ENCODE results near the gene PCDHGB3.
"Not testable (repeated sequence)": the region's sequence is repeated elsewhere in the genome, so short reads cannot be mapped to it uniquely, and the experiment has no call there.

PCDHGB3 gene

DNA sequence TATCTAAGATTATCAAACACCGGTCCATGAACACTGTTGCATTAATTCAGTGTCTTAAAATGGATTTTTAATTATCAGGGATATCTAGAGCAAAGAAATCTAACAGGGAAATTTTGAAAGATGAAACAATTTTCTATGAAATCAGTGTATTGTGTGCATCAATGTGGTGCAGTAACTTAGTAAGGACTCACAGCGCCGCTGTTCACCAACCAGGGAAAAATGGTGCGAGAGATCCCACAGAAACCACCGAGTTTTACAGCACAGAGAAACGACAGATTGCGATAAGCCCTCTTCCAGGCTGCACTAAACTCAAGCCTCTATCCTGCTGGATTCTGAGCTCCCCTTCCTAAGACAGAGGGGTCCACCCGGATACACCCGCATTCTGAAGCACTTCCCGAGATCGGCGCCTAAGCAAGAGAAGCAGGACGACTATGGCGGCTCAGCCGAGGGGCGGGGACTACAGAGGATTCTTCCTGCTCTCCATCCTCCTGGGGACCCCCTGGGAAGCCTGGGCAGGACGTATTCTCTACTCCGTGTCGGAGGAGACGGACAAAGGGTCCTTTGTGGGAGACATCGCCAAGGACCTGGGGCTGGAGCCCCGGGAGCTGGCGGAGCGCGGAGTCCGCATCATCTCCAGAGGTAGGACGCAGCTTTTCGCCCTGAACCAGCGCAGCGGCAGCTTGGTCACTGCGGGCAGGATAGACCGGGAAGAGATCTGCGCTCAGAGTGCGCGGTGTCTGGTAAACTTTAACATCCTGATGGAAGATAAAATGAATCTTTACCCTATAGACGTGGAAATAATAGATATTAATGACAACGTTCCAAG is 12.6 kb downstream of the PCDHGB3 start, which contains the start of gene PCDHGA7:
Gene PCDHGA7, plus strand, starts transcription at position 274 of the 826 bp plus-strand sequence. Its CDS starts 158 bp downstream, at position 432.
- peak within 1 kb of the TSS; percentile 84 for H3K9ac ChIP-seq (ENCODE audit: low read length)
- H3K36me3 ChIP-seq (ENCODE audit: control insufficient read depth, insufficient read depth, low read length, severe bottlenecking) = no peaks in the 10 kb centered on the region
- DNase-seq (ENCODE audit: low read depth) = peak; percentile 61
- H3K27me3 ChIP-seq (replicated peaks; ENCODE audit: control insufficient read depth, insufficient read depth, low read length) = no peaks in the 10 kb centered on the region
- H3K9me3 ChIP-seq (ENCODE audit: control insufficient read depth, low read length) = peaks cover 28% of the 10 kb centered on the region
- H3K4me3 ChIP-seq (ENCODE audit: low read length) = peak within 1 kb of the TSS; percentile 87
- H3K4me1 ChIP-seq (ENCODE audit: control insufficient read depth, insufficient read depth, low read length) = no peaks in the 10 kb centered on the region

DNA sequence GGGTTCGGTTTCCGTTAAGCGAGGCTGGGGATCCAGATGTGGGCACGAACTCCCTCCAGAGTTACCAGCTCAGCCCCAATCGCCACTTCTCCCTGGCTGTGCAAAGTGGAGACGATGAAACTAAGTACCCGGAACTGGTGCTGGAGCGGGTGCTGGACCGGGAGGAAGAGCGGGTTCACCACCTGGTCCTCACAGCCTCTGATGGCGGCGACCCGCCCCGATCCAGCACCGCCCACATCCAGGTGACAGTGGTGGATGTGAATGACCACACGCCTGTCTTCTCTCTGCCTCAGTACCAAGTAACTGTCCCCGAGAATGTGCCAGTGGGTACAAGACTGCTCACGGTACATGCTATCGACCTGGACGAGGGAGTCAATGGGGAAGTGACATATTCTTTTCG is 13.3 kb downstream of the PCDHGB3 start:
- no peak for DNase-seq (ENCODE audit: low read depth)
- Histone ChIP-seq H3K9ac (ENCODE audit: low read length) (no peak overlapping the region), H3K36me3 (ENCODE audit: control insufficient read depth, insufficient read depth, low read length, severe bottlenecking) (no peaks in the 10 kb centered on the region), H3K9me3 (ENCODE audit: control insufficient read depth, low read length) (peaks cover 31% of the 10 kb centered on the region), H3K27me3 (replicated peaks; ENCODE audit: control insufficient read depth, insufficient read depth, low read length) (no peaks in the 10 kb centered on the region), H3K4me3 (ENCODE audit: low read length) (peak overlapping the region; percentile 87), H3K4me1 (ENCODE audit: control insufficient read depth, insufficient read depth, low read length) (no peaks in the 10 kb centered on the region)

DNA sequence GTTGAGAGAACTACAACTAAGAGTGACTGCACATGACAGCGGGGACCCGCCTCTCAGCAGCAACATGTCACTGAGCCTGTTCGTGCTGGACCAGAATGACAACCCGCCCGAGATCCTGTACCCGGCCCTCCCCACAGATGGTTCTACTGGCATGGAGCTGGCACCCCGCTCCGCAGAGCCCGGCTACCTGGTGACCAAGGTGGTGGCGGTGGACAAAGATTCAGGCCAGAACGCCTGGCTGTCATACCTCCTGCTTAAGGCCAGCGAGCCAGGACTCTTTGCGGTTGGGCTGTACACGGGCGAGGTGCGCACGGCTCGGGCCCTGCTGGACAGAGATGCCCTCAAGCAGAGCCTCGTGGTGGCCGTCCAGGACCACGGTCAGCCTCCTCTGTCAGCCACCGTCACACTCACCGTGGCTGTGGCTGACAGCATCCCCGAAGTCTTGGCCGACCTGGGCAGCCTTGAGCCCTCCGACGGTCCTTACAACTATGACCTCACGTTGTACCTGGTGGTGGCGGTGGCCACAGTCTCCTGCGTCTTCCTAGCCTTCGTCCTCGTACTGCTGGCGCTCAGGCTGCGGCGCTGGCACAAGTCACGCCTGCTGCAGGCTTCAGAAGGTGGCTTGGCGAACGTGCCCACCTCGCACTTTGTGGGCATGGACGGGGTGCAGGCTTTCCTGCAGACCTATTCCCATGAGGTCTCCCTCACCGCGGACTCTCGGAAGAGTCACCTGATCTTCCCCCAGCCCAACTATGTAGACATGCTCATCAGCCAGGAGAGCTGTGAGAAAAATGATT is 14.6 kb downstream of the PCDHGB3 start:
- no peaks in the 10 kb centered on the region for H3K36me3 ChIP-seq (ENCODE audit: control insufficient read depth, insufficient read depth, low read length, severe bottlenecking)
- no peak overlapping the region for H3K4me3 ChIP-seq (ENCODE audit: low read length)
- DNase-seq (ENCODE audit: low read depth) = no peak
- H3K27me3 ChIP-seq (replicated peaks; ENCODE audit: control insufficient read depth, insufficient read depth, low read length) = no peaks in the 10 kb centered on the region
- H3K9me3 ChIP-seq (ENCODE audit: control insufficient read depth, low read length) = peaks cover 39% of the 10 kb centered on the region
- H3K9ac ChIP-seq (ENCODE audit: low read length) = no peak overlapping the region
- H3K4me1 ChIP-seq (ENCODE audit: control insufficient read depth, insufficient read depth, low read length) = no peaks in the 10 kb centered on the region

DNA sequence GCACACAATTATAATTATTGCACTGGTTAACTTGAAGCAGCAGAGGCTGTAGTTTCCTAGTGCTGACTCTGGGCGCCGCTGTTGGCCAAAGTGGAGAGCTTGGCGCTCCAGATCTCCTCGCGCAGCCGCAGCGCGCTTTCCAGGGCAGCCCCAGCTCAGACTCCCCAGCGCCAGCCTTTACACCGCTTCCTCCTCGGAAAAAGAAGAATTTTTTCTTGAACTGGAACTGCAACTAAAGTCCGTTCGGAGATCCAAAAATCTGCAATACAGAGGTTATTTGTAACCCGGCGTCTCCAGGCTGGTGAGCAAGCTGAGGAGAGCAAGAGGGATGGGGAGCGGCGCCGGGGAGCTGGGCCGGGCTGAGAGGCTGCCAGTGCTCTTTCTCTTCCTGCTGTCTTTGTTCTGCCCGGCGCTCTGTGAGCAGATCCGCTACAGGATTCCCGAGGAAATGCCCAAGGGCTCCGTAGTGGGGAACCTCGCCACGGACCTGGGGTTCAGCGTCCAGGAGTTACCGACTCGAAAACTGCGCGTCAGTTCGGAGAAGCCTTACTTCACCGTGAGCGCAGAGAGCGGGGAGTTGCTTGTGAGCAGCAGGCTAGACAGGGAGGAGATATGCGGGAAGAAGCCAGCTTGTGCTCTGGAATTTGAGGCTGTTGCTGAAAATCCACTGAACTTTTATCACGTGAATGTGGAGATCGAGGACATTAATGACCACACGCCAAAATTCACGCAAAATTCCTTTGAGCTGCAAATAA is 17.7 kb downstream of the PCDHGB3 start, which contains the start of gene PCDHGB4:
Gene PCDHGB4, plus strand, starts transcription at position 142 of the 755 bp plus-strand sequence. Its CDS starts 187 bp downstream, at position 329.
- H3K27me3 ChIP-seq (replicated peaks; ENCODE audit: control insufficient read depth, insufficient read depth, low read length); H3K4me1 ChIP-seq (ENCODE audit: control insufficient read depth, insufficient read depth, low read length); H3K36me3 ChIP-seq (ENCODE audit: control insufficient read depth, insufficient read depth, low read length, severe bottlenecking); H3K9ac ChIP-seq (ENCODE audit: low read length): not testable (repeated sequence)
- Histone ChIP-seq H3K4me3 (ENCODE audit: low read length) (peak within 1 kb of the TSS; percentile 69), H3K9me3 (ENCODE audit: control insufficient read depth, low read length) (peaks cover 63% of the 10 kb centered on the region)
- peak; percentile 22 for DNase-seq (ENCODE audit: low read depth)

DNA sequence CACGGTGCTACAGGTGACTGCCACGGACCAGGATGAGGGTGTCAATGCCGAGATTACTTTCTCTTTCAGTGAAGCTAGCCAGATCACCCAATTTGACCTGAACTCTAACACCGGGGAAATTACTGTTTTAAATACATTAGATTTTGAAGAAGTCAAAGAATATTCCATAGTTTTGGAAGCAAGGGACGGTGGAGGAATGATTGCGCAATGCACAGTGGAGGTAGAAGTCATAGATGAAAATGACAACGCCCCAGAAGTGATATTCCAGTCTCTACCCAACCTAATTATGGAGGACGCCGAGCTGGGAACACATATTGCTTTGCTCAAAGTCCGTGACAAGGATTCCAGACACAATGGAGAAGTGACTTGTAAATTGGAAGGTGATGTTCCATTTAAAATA is 18.6 kb downstream of the PCDHGB3 start:
- Histone ChIP-seq H3K36me3 (ENCODE audit: control insufficient read depth, insufficient read depth, low read length, severe bottlenecking) (no peaks in the 10 kb centered on the region), H3K4me1 (ENCODE audit: control insufficient read depth, insufficient read depth, low read length) (no peaks in the 10 kb centered on the region), H3K9me3 (ENCODE audit: control insufficient read depth, low read length) (peaks cover 63% of the 10 kb centered on the region), H3K27me3 (replicated peaks; ENCODE audit: control insufficient read depth, insufficient read depth, low read length) (no peaks in the 10 kb centered on the region), H3K9ac (ENCODE audit: low read length) (no peak overlapping the region), H3K4me3 (ENCODE audit: low read length) (peak overlapping the region; percentile 55)
- DNase-seq (ENCODE audit: low read depth) = no peak

DNA sequence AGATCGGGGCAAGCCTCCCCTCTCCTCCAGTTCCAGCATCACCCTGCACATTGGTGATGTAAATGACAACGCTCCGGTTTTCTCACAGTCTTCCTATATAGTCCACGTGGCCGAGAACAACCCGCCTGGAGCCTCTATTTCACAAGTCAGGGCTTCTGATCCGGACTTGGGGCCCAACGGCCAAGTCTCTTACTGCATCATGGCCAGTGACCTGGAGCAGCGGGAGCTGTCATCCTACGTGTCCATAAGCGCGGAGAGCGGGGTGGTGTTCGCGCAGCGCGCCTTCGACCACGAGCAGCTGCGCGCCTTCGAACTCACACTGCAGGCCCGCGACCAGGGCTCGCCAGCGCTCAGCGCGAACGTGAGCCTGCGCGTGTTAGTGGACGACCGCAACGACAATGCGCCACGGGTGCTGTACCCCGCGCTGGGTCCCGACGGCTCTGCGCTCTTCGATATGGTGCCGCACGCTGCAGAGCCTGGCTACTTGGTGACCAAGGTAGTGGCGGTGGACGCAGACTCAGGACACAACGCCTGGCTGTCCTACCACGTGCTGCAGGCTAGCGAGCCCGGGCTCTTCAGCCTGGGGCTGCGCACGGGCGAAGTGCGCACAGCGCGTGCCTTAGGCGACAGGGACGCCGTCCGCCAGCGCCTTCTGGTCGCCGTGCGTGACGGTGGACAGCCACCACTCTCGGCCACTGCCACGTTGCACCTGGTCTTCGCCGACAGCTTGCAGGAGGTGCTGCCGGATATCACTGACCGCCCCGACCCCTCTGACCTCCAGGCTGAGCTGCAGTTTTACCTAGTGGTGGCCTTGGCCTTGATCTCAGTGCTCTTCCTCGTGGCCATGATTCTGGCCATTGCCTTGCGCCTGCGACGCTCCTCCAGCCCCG is 19.4 kb downstream of the PCDHGB3 start:
- Histone ChIP-seq H3K27me3 (replicated peaks; ENCODE audit: control insufficient read depth, insufficient read depth, low read length) (no peaks in the 10 kb centered on the region), H3K9ac (ENCODE audit: low read length) (no peak overlapping the region), H3K36me3 (ENCODE audit: control insufficient read depth, insufficient read depth, low read length, severe bottlenecking) (no peaks in the 10 kb centered on the region), H3K4me1 (ENCODE audit: control insufficient read depth, insufficient read depth, low read length) (no peaks in the 10 kb centered on the region), H3K9me3 (ENCODE audit: control insufficient read depth, low read length) (peaks cover 65% of the 10 kb centered on the region), H3K4me3 (ENCODE audit: low read length) (peak overlapping the region; percentile 55)
- no peak for DNase-seq (ENCODE audit: low read depth)

DNA sequence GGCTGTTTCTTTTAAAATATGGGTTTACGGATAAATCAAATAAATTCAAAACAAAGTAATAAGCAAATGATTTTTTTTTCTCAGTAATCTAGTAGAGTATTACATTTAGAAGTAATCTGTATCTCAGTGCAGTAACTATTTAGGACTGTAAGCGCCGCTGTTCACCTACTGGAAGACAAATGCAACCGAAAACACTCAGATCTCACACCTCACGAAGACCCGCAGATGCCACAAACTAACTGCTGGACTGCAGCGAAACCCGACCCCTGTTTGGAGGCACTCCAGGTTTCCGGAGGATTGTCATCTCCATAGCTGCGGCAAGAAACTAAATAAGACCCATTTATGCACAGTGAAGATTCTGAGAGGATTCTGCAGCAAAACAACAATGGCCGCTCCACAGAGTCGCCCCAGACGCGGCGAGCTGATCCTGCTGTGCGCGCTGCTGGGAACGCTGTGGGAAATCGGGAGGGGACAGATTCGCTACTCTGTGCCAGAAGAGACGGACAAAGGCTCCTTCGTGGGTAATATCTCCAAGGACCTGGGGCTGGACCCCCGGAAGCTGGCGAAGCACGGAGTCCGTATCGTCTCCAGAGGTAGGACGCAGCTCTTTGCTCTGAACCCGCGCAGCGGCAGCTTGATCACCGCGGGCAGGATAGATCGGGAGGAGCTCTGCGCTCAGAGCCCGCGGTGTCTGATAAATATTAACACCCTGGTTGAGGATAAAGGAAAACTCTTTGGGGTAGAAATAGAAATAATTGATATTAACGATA is 22.6 kb downstream of the PCDHGB3 start, which contains the start of gene PCDHGA8:
Gene PCDHGA8, plus strand, starts transcription at position 205 of the 770 bp plus-strand sequence. Its CDS starts 181 bp downstream, at position 386.
- H3K4me1 ChIP-seq (ENCODE audit: control insufficient read depth, insufficient read depth, low read length) = no peaks in the 10 kb centered on the region
- no peaks in the 10 kb centered on the region for H3K27me3 ChIP-seq (replicated peaks; ENCODE audit: control insufficient read depth, insufficient read depth, low read length)
- no peak for DNase-seq (ENCODE audit: low read depth)
- no peak within 1 kb of the TSS for H3K9ac ChIP-seq (ENCODE audit: low read length)
- H3K9me3 ChIP-seq (ENCODE audit: control insufficient read depth, low read length) = peaks cover 64% of the 10 kb centered on the region
- no peaks in the 10 kb centered on the region for H3K36me3 ChIP-seq (ENCODE audit: control insufficient read depth, insufficient read depth, low read length, severe bottlenecking)
- peak within 1 kb of the TSS; percentile 68 for H3K4me3 ChIP-seq (ENCODE audit: low read length)

DNA sequence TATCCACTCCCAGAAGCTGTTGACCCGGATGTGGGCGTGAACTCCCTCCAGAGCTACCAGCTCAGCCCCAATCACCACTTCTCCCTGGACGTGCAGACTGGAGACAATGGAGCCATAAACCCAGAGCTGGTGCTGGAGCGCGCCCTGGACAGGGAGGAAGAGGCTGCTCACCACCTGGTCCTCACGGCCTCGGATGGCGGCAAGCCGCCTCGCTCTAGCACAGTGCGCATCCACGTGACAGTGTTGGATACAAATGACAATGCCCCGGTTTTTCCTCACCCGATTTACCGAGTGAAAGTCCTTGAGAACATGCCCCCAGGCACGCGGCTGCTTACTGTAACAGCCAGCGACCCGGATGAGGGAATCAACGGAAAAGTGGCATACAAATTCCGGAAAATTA is 23.2 kb downstream of the PCDHGB3 start:
- H3K9ac ChIP-seq (ENCODE audit: low read length) = no peak overlapping the region
- H3K4me3 ChIP-seq (ENCODE audit: low read length) = peak overlapping the region; percentile 7
- no peaks in the 10 kb centered on the region for H3K27me3 ChIP-seq (replicated peaks; ENCODE audit: control insufficient read depth, insufficient read depth, low read length)
- no peak for DNase-seq (ENCODE audit: low read depth)
- peaks cover 62% of the 10 kb centered on the region for H3K9me3 ChIP-seq (ENCODE audit: control insufficient read depth, low read length)
- H3K4me1 ChIP-seq (ENCODE audit: control insufficient read depth, insufficient read depth, low read length) = no peaks in the 10 kb centered on the region
- no peaks in the 10 kb centered on the region for H3K36me3 ChIP-seq (ENCODE audit: control insufficient read depth, insufficient read depth, low read length, severe bottlenecking)

DNA sequence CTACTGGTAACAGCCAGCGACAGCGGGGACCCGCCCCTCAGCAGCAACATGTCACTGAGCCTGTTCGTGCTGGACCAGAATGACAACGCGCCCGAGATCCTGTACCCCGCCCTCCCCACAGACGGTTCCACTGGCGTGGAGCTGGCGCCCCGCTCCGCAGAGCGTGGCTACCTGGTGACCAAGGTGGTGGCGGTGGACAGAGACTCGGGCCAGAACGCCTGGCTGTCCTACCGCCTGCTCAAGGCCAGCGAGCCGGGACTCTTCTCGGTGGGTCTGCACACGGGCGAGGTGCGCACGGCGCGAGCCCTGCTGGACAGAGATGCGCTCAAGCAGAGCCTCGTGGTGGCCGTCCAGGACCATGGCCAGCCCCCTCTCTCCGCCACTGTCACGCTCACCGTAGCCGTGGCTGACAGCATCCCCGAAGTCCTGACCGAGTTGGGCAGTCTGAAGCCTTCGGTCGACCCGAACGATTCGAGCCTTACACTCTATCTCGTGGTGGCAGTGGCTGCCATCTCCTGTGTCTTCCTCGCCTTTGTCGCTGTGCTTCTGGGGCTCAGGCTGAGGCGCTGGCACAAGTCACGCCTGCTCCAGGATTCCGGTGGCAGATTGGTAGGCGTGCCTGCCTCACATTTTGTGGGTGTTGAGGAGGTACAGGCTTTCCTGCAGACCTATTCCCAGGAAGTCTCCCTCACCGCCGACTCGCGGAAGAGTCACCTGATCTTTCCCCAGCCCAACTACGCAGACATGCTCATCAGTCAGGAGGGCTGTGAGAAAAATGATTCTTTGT is 24.6 kb downstream of the PCDHGB3 start:
- DNase-seq (ENCODE audit: low read depth); H3K4me1 ChIP-seq (ENCODE audit: control insufficient read depth, insufficient read depth, low read length); H3K27me3 ChIP-seq (replicated peaks; ENCODE audit: control insufficient read depth, insufficient read depth, low read length); H3K9ac ChIP-seq (ENCODE audit: low read length); H3K4me3 ChIP-seq (ENCODE audit: low read length); H3K36me3 ChIP-seq (ENCODE audit: control insufficient read depth, insufficient read depth, low read length, severe bottlenecking): not testable (repeated sequence)
- H3K9me3 ChIP-seq (ENCODE audit: control insufficient read depth, low read length) = peaks cover 60% of the 10 kb centered on the region

Measured in adipocyte (in vitro differentiated cells).